HCT116 (cell line): ENCODE measurements around the gene SCN2A. TPM values are rescaled to one million over a fixed set of nuclear protein-coding genes. Genes with fewer than 3 reads are reported as not detected.

ENCODE experiments used
- ATAC-seq: fragments of 200-7000 bp; cut with Tn5 transposase; 2 replicates; pipeline ENCODE4 v1.9.1; 2020; ENCODE audit warnings: mild to moderate bottlenecking, moderate library complexity
- BruUV-seq: library from RNA; stranded (reverse); fragments of 400-500 nt; replicated peaks from 2 replicates; lab custom pipeline; 2021; lab: Mats Ljungman, UMichigan
- CTCF ChIA-PET: fragments of 300-600 bp; sonication (Branson Sonifier 250); formaldehyde crosslinking; loops from one replicate; lab custom pipeline; 2021; ENCODE audit warnings: antibody characterized with exemption; lab: Charles Lee
- POLR2A ChIA-PET: fragments of 300-600, 350-600 bp; sonication (Branson Sonifier 250); formaldehyde crosslinking; loops from one replicate; lab custom pipeline; 2021; ENCODE audit warnings: antibody characterized with exemption; lab: Charles Lee
- RAD21 ChIA-PET, 2 experiments: fragments of 300-600 bp; sonication (Branson Sonifier 250); formaldehyde crosslinking; loops; one replicate each; lab custom pipeline; 2023; ENCODE audit warnings: low total read pairs in 2 of 2; ENCODE audit not compliant: uncharacterized antibody in 2 of 2, unreplicated experiment in 2 of 2, low non-redundant PET in 1 of 2; lab: Charles Lee
- DNase-seq: peaks from one replicate; pipeline ENCODE4 v3.0.0-alpha.2; 2010; ENCODE audit warnings: low read depth, low spot score
- H2AFZ ChIP-seq: fragments of 200-600 bp; shearing (Covaris generic), sonication (generic); 2 replicates; pipeline ENCODE4 v1.6.1; 2017; ENCODE audit warnings: low read depth, mixed run types, mixed read lengths, antibody characterized with exemption, low read length; ENCODE audit not compliant: poor library complexity, severe bottlenecking
- H3K27ac ChIP-seq: 2 replicates; pipeline ENCODE4 v1.5.1; 2012; ENCODE audit warnings: low read depth, low read length
- H3K27me3 ChIP-seq: fragments of 200-600 bp; sonication (generic); 2 replicates; pipeline ENCODE4 v1.6.1; 2016; ENCODE audit warnings: mixed run types, low read length, mixed read lengths; ENCODE audit not compliant: insufficient read depth
- H3K36me3 ChIP-seq, 2 experiments: fragments of 200-500 bp in 1 of 2; fragments of 200-600 bp in 1 of 2; sonication (Bioruptor generic) in 1 of 2; sonication (generic) in 1 of 2; 2 replicates each; pipeline versions ENCODE4 v1.5.1 to v1.6.1; 2014 to 2016; ENCODE audit warnings: low read length in 2 of 2, inconsistent platforms in 1 of 2, mixed read lengths in 1 of 2, mixed run types in 1 of 2; ENCODE audit not compliant: insufficient read depth in 2 of 2, control insufficient read depth in 1 of 2
- H3K4me1 ChIP-seq, 2 experiments: fragments of 200-600 bp in 1 of 2; sonication (generic) in 1 of 2; 2 replicates each; pipeline versions ENCODE4 v1.5.1 to v1.6.1; 2012 to 2017; ENCODE audit warnings: low read length in 2 of 2, inconsistent platforms in 1 of 2, mild to moderate bottlenecking in 1 of 2, mixed read lengths in 1 of 2, mixed run types in 1 of 2, moderate library complexity in 1 of 2; ENCODE audit not compliant: insufficient read depth in 2 of 2, control insufficient read depth in 1 of 2
- H3K4me2 ChIP-seq: fragments of 200-600 bp; sonication (generic); 2 replicates; pipeline ENCODE4 v1.6.1; 2017; ENCODE audit warnings: mixed run types, low read length, mixed read lengths
- H3K4me3 ChIP-seq, 2 experiments: fragments of 200-600 bp in 1 of 2; sonication (generic) in 1 of 2; replicated peaks in 1 of 2; 2 replicates each; pipeline ENCODE4 v1.5.1; 2011 to 2016; ENCODE audit warnings: low read length in 2 of 2, control low read depth in 1 of 2, low read depth in 1 of 2, mild to moderate bottlenecking in 1 of 2, mixed read lengths in 1 of 2, mixed run types in 1 of 2
- H3K79me2 ChIP-seq: fragments of 200-600 bp; sonication (generic); 2 replicates; pipeline ENCODE4 v1.6.1; 2017; ENCODE audit warnings: mild to moderate bottlenecking, mixed run types, low read length, moderate library complexity, mixed read lengths; ENCODE audit not compliant: insufficient read depth
- H3K9ac ChIP-seq: fragments of 200-600 bp; sonication (generic); 2 replicates; pipeline ENCODE4 v1.6.1; 2016; ENCODE audit warnings: low read length, mixed read lengths
- H3K9me2 ChIP-seq: fragments of 200-600 bp; sonication (generic), shearing (Covaris generic); 2 replicates; pipeline ENCODE4 v1.6.1; 2017; ENCODE audit warnings: mixed run types, mild to moderate bottlenecking, moderate library complexity; ENCODE audit not compliant: insufficient read depth
- H3K9me3 ChIP-seq, 2 experiments: fragments of 200-500 bp in 1 of 2; fragments of 200-600 bp in 1 of 2; sonication (Bioruptor generic) in 1 of 2; sonication (generic) in 1 of 2; 2 replicates each; pipeline ENCODE4 v1.6.1; 2014 to 2017; ENCODE audit warnings: low read length in 2 of 2, mixed read lengths in 2 of 2, inconsistent platforms in 1 of 2, low read depth in 1 of 2, mild to moderate bottlenecking in 1 of 2, mixed run types in 1 of 2, moderate library complexity in 1 of 2; ENCODE audit not compliant: control insufficient read depth in 1 of 2, insufficient read depth in 1 of 2
- H4K20me1 ChIP-seq: fragments of 200-600 bp; sonication (generic), shearing (Covaris generic); 2 replicates; pipeline ENCODE4 v1.6.1; 2017; ENCODE audit warnings: mixed run types, mild to moderate bottlenecking, moderate library complexity; ENCODE audit not compliant: insufficient read depth
- ATF3 ChIP-seq: IDR thresholded peaks from 2 replicates; pipeline ENCODE4 v1.6.1; 2012
- CEBPB ChIP-seq: IDR thresholded peaks from 2 replicates; pipeline ENCODE4 v1.6.1; 2012; ENCODE audit warnings: low read depth
- CTCF ChIP-seq, 3 experiments: fragments of 200-600 bp in 1 of 3; sonication (generic) in 1 of 3; IDR thresholded peaks in 2 of 3; conservative IDR thresholded peaks in 1 of 3; 2 replicates each; pipeline ENCODE4 v1.5.1; 2012 to 2017; ENCODE audit warnings: low read depth in 2 of 3, low read length in 2 of 3, antibody characterized with exemption in 1 of 3, borderline replicate concordance in 1 of 3, control low read depth in 1 of 3, mild to moderate bottlenecking in 1 of 3, mixed read lengths in 1 of 3, mixed run types in 1 of 3, moderate library complexity in 1 of 3; ENCODE audit not compliant: insufficient read depth in 1 of 3
- ELF1 ChIP-seq: IDR thresholded peaks from 2 replicates; pipeline ENCODE4 v1.6.1; 2012; ENCODE audit warnings: low read depth, borderline replicate concordance
- JUND ChIP-seq: IDR thresholded peaks from 2 replicates; pipeline ENCODE4 v1.6.1; 2012
- MAX ChIP-seq: IDR thresholded peaks from 2 replicates; pipeline ENCODE4 v1.6.1; 2012
- POLR2AphosphoS5 ChIP-seq: IDR thresholded peaks from 2 replicates; pipeline ENCODE4 v1.6.1; 2011; ENCODE audit warnings: mild to moderate bottlenecking, low read depth, low read length, moderate library complexity
- RAD21 ChIP-seq: IDR thresholded peaks from 2 replicates; pipeline ENCODE4 v1.6.1; 2012; ENCODE audit warnings: low read depth, mild to moderate bottlenecking
- REST ChIP-seq: IDR thresholded peaks from 2 replicates; pipeline ENCODE4 v1.6.1; 2012; ENCODE audit warnings: low read depth
- SIN3A ChIP-seq: IDR thresholded peaks from 2 replicates; pipeline ENCODE4 v1.6.1; 2012; ENCODE audit warnings: low read depth
- TCF7L2 ChIP-seq: IDR thresholded peaks from 2 replicates; pipeline ENCODE4 v1.7.0; 2011; ENCODE audit warnings: borderline replicate concordance, inconsistent platforms; ENCODE audit not compliant: insufficient read depth, insufficient read length; ENCODE audit errors: extremely low read depth
- ZNF274 ChIP-seq: fragments of 200-500 bp; sonication (Bioruptor generic); IDR thresholded peaks from 2 replicates; pipeline ENCODE4 v1.6.1; 2014; ENCODE audit warnings: mild to moderate bottlenecking, low read depth, low read length, inconsistent platforms
- intact Hi-C: fragments of 100-400 bp; cut with micrococcal nuclease; formaldehyde crosslinking; loops from 2 replicates; pipeline ENCODE4 v1.10.0; 2022
- total RNA-seq: library from RNA; stranded (reverse); gene quantifications from one replicate; pipeline ENCODE4 v1.2.1, GENCODE V29; 2021; ENCODE audit not compliant: unreplicated experiment

The SCN2A gene
- total RNA-seq, 1 experiment from 2014 or later: 0.25 TPM

- no peak overlapping the region for H3K9ac ChIP-seq
- no peak overlapping the region for H2AFZ ChIP-seq
- peaks cover 9% of the 10 kb centered on the region; the same call in 1 of the 2 replicates for H3K27me3 ChIP-seq
- RAD21 ChIA-PET: no interaction called here
- H3K36me3 ChIP-seq: no peaks in the 10 kb centered on the region
- H3K79me2 ChIP-seq: no peaks in the 10 kb centered on the region
- ATAC-seq (no peak), DNase-seq (no peak)
- CTCF ChIA-PET: interaction anchor here (1.8 kb wide), 1 partner anchor 472 kb away, joined by 8 read pairs; no protein-coding TSS in a partner anchor
- H3K27ac ChIP-seq: no peak overlapping the region
- no peaks in the 10 kb centered on the region for H3K4me1 ChIP-seq
- intact Hi-C loops: loop anchor here (1.0 to 10.0 kb wide), 3 partner anchors 295 to 723 kb away; partner anchors contain the start of gene SCN1A
- no peaks in the 10 kb centered on the region for H4K20me1 ChIP-seq
- no peak overlapping the region for H3K4me3 ChIP-seq
- BruUV-seq: no TSS peak
- H3K9me2 ChIP-seq: no peaks in the 10 kb centered on the region
- no peak for TF ChIP-seq MAX
- TF ChIP-seq ZNF274: no peak
- H3K9me3 ChIP-seq: no peaks in the 10 kb centered on the region
- no peak overlapping the region for H3K4me2 ChIP-seq
- POLR2A ChIA-PET: no interaction called here
Measured at GRCh38 chr2:165402162-165402561, 162.9 kb downstream of the SCN2A start.

GRCh38 chr2:165406173-165406572 lies 167.0 kb downstream of the SCN2A start:
- no peaks in the 10 kb centered on the region for H3K9me3 ChIP-seq
- peaks cover 9% of the 10 kb centered on the region; the same call in 1 of the 2 replicates for H3K27me3 ChIP-seq
- intact Hi-C loops: loop anchor here (10.0 kb wide), 1 partner anchor 719 kb away; the partner anchor contains the start of gene SCN1A
- H2AFZ ChIP-seq: no peak overlapping the region
- H3K4me1 ChIP-seq: no peaks in the 10 kb centered on the region
- no peak overlapping the region for H3K9ac ChIP-seq
- ChIA-PET RAD21 (no interaction called here), POLR2A (no interaction called here), CTCF (interaction anchor here (2.4 kb wide), 1 partner anchor 468 kb away, joined by 6 read pairs; no protein-coding TSS in a partner anchor)
- no peak overlapping the region for H3K4me3 ChIP-seq
- H4K20me1 ChIP-seq: no peaks in the 10 kb centered on the region
- no peak for ATAC-seq
- H3K36me3 ChIP-seq: no peaks in the 10 kb centered on the region
- BruUV-seq: no TSS peak
- TF ChIP-seq SIN3A (no peak), ATF3 (no peak), CEBPB (no peak), RAD21 (no peak), REST (no peak), ELF1 (no peak), JUND (no peak), POLR2AphosphoS5 (no peak), CTCF (IDR thresholded peaks at IDR 0.05 in 2 of 3, conservative IDR thresholded peaks at IDR 0.05 in 1 of 3; ENCODE audit: borderline replicate concordance in 1 of 3, insufficient read depth in 1 of 3, low read depth in 2 of 3, low read length in 2 of 3) (no peak), TCF7L2 (no peak)
- no peak for DNase-seq
- H3K79me2 ChIP-seq: no peaks in the 10 kb centered on the region
- no peak overlapping the region for H3K27ac ChIP-seq
- no peaks in the 10 kb centered on the region for H3K9me2 ChIP-seq
- H3K4me2 ChIP-seq: no peak overlapping the region
